Iris pigment epithelial cell (primary cell): ENCODE measurements around the gene GPC2.

Source experiments
- DNase-seq: peaks from one replicate; pipeline ENCODE4 v3.0.0-alpha.2; 2011; ENCODE audit warnings: low read depth

Gene GPC2

DNA sequence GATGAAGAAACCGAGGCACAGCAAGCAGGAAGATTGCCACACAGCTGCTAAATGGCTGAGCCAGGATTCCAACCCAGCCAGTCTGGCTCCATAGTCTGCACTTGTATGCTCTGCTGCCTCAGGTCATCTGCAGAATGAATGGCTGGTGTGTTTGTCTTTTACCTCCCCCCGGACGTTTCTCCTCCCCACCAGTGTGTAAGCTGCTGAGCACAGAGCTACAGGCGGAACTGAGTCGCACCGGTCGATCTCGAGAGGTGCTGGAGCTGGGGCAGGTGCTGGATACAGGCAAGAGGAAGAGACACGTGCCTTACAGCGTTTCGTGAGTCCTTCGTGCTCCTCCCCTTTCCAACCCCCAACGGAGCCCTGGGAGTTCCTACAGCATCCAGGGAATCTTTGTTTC, 55.1 kb downstream of the GPC2 start:
- DNase-seq: no peak

DNA sequence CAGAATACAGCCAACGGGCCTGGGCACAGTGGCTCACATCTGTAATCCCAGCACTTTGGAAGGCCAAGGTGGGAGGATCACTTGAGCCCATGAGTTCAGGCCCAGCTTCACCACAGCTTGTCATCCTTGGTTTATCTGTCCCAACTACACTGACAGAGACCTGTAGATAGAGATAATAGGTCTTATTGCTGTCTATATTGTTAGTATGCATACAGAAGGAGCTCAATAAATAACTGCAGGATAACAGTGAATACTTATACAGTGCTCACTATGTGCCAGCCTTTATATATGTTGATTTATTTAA, 56.5 kb downstream of the GPC2 start:
- no peak for DNase-seq

GRCh38 chr7:100119970-100120732, 57.0 kb downstream of the GPC2 start:
- peak; percentile 51 for DNase-seq
